ENCODE data around the gene LIMA1. TPM values are rescaled to one million over a fixed set of nuclear protein-coding genes. Genes with fewer than 3 reads are reported as not detected.
"Not testable (repeated sequence)": the region's sequence is repeated elsewhere in the genome, so short reads cannot be mapped to it uniquely, and the experiment has no call there.

The LIMA1 gene
- total RNA-seq, 1 donor from 2014 or later, result 79.4 TPM

DNA sequence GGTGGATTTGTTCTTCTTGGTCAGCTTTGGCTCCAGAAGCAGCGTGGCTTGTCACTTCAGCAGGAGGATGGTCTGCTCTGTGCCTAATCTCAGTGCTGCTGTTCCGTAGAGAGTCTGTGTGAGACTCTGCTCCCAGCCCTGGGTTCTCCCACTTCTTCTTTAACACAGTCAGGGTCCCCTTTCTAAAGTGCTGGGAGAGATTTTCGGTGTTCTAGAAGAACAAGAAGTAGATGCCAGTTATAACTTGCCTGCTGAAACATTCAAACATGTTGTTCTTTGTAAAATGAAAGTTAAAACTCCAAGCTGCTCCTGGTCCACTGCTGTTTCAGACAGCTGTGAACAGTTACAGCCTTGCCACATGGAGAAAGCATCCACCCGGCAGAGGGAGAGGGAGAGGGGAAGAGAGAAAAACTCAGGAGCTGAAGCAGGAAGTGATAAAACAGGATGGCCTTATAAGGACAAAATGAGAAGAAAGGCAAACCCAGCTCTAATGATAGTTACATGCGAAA, 61.0 kb downstream of the LIMA1 start:
- DNase-seq (ENCODE audit: low spot score in 2 of 2), result peak in 1 of 2 donors; percentile 83
- intact Hi-C loops (cut with DNase I), result loop anchor here (1.0 to 10.0 kb wide), 3 partner anchors 18 to 182 kb away; partner anchors contain the start of genes LARP4 and LIMA1
- peak overlapping the region; percentile 80 to 84 for H3K27ac ChIP-seq
- no peaks in the 10 kb centered on the region for H3K9me3 ChIP-seq
- peak in 2 of 3 experiments; percentile 33 to 41 for TF ChIP-seq CTCF (IDR thresholded peaks at IDR 0.05)
- H3K4me1 ChIP-seq, result peaks cover 3 to 22% of the 10 kb centered on the region in 2 donors
- H3K27me3 ChIP-seq, result no peaks in the 10 kb centered on the region
- peak overlapping the region; percentile 53 to 69 for H3K4me3 ChIP-seq
- peaks cover 0 to 2% of the 10 kb centered on the region in 2 donors for H3K36me3 ChIP-seq

GRCh38 chr12:50221228-50222008, 61.9 kb downstream of the LIMA1 start:
- H3K4me1 ChIP-seq, result peaks cover 3 to 23% of the 10 kb centered on the region in 2 donors

DNA sequence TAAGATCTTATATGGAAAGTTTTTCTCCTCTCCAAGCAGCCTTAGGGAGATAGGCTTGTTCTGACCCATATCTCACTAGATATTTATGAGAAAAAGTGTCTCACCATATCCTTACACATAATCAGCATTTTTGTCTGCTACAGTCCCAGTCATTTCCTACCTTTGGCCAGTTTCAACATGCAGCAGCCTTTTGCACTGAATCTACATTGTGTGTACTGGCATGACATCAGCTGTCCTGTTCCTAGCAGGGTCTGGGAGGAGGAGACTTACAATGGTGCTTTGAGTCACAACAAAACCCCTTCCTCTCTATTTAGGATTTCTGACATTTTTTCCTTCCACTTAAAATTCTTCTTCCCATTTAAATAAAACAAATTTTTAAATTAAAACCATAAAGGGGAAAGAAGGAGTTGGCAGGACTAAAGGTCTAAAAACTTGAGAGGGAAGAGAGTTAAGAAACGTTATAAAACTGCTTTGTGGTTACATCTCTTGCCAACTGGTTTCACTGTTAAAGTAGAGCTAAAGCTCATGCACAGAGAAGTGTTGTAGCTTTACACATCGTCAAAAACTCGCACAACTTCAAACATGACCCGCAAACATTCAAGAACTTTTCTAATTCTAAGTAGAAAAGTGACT, 62.8 kb downstream of the LIMA1 start:
- Histone ChIP-seq H3K27ac (peak overlapping the region; percentile 80 to 84), H3K9me3 (no peaks in the 10 kb centered on the region), H3K4me3 (peak overlapping the region; percentile 53 to 69), H3K36me3 (peaks cover 0 to 2% of the 10 kb centered on the region in 2 donors), H3K27me3 (no peaks in the 10 kb centered on the region), H3K4me1 (peaks cover 3 to 23% of the 10 kb centered on the region in 2 donors)
- no peak for DNase-seq (ENCODE audit: low spot score in 2 of 2)
- no peak for TF ChIP-seq CTCF (IDR thresholded peaks at IDR 0.05)
- intact Hi-C loops (cut with DNase I), result loop anchor here (2.0 to 10.0 kb wide), 2 partner anchors 94 to 184 kb away; partner anchors contain the start of gene LARP4

More at GRCh38 chr12:50221228-50222008, 61.9 kb downstream of the LIMA1 start:
- intact Hi-C loops (cut with DNase I), result loop anchor here (1.0 to 10.0 kb wide), 4 partner anchors 19 to 183 kb away; partner anchors contain the start of genes LARP4 and LIMA1
- TF ChIP-seq CTCF (IDR thresholded peaks at IDR 0.05), result no peak
- peaks cover 0 to 2% of the 10 kb centered on the region in 2 donors for H3K36me3 ChIP-seq
- no peak for DNase-seq (ENCODE audit: low spot score in 2 of 2)
- H3K27me3 ChIP-seq, result no peaks in the 10 kb centered on the region
- H3K27ac ChIP-seq, result peak overlapping the region; percentile 80 to 84
- peak overlapping the region; percentile 53 to 69 for H3K4me3 ChIP-seq
- no peaks in the 10 kb centered on the region for H3K9me3 ChIP-seq

- Histone ChIP-seq H3K9me3 (no peaks in the 10 kb centered on the region), H3K36me3 (peaks cover 0 to 2% of the 10 kb centered on the region in 2 donors), H3K27me3 (no peaks in the 10 kb centered on the region), H3K4me1 (peaks cover 3 to 23% of the 10 kb centered on the region in 2 donors), H3K27ac (peak overlapping the region; percentile 80 to 84), H3K4me3 (peak overlapping the region; percentile 53 to 69)
- TF ChIP-seq CTCF (IDR thresholded peaks at IDR 0.05), result no peak
- intact Hi-C loops (cut with DNase I), result no loop called here
- DNase-seq (ENCODE audit: low spot score in 2 of 2), result no peak
Measured at GRCh38 chr12:50219544-50219943, 63.8 kb downstream of the LIMA1 start.

DNA sequence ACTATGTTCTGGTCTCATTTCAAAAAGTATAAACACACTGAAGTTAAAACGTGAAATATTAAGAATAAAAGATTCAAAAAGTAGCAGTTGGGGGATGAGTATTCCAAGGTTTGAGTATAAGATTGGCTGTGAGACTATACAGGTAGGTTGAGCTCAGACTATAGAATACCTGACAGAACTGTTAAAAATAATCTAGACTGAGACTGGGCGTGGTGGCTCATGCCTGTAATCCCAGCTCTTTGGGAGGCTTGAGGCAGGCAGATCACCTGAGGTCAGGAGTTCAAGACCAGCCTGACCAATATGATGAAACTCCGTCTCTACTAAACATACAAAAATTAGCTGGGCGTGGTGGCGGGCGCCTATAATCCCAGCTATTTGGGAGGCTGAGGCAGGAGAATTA, 64.3 kb downstream of the LIMA1 start:
- Histone ChIP-seq H3K4me1 (peaks cover 3 to 25% of the 10 kb centered on the region in 2 donors), H3K27ac (peak overlapping the region; percentile 80 to 84)
- intact Hi-C loops (cut with DNase I), result not testable (repeated sequence)

More for the DNA sequence above, 64.3 kb downstream of the LIMA1 start:
- H3K36me3 ChIP-seq; H3K27me3 ChIP-seq; H3K9me3 ChIP-seq; DNase-seq (ENCODE audit: low spot score in 2 of 2): not testable (repeated sequence)
- H3K4me3 ChIP-seq, result peak overlapping the region; percentile 53 to 69

All from ascending aorta (tissue), 2 donors.